HCT116 (cell line): ENCODE data around the gene PCCB. TPM values are rescaled to one million over a fixed set of nuclear protein-coding genes. Genes with fewer than 3 reads are reported as not detected.

ENCODE experiments used
- ATAC-seq: fragments of 200-7000 bp; cut with Tn5 transposase; 2 replicates; pipeline ENCODE4 v1.9.1; 2020; ENCODE audit warnings: mild to moderate bottlenecking, moderate library complexity
- BruUV-seq: library from RNA; stranded (reverse); fragments of 400-500 nt; replicated peaks from 2 replicates; lab custom pipeline; 2021; lab: Mats Ljungman, UMichigan
- CTCF ChIA-PET: fragments of 300-600 bp; sonication (Branson Sonifier 250); formaldehyde crosslinking; loops from one replicate; lab custom pipeline; 2021; ENCODE audit warnings: antibody characterized with exemption; lab: Charles Lee
- POLR2A ChIA-PET: fragments of 300-600, 350-600 bp; sonication (Branson Sonifier 250); formaldehyde crosslinking; loops from one replicate; lab custom pipeline; 2021; ENCODE audit warnings: antibody characterized with exemption; lab: Charles Lee
- RAD21 ChIA-PET, 2 experiments: fragments of 300-600 bp; sonication (Branson Sonifier 250); formaldehyde crosslinking; loops; one replicate each; lab custom pipeline; 2023; ENCODE audit warnings: low total read pairs in 2 of 2; ENCODE audit not compliant: uncharacterized antibody in 2 of 2, unreplicated experiment in 2 of 2, low non-redundant PET in 1 of 2; lab: Charles Lee
- DNase-seq: peaks from one replicate; pipeline ENCODE4 v3.0.0-alpha.2; 2010; ENCODE audit warnings: low read depth, low spot score
- H2AFZ ChIP-seq: fragments of 200-600 bp; shearing (Covaris generic), sonication (generic); 2 replicates; pipeline ENCODE4 v1.6.1; 2017; ENCODE audit warnings: low read depth, mixed run types, mixed read lengths, antibody characterized with exemption, low read length; ENCODE audit not compliant: poor library complexity, severe bottlenecking
- H3K27ac ChIP-seq: 2 replicates; pipeline ENCODE4 v1.5.1; 2012; ENCODE audit warnings: low read depth, low read length
- H3K27me3 ChIP-seq: fragments of 200-600 bp; sonication (generic); 2 replicates; pipeline ENCODE4 v1.6.1; 2016; ENCODE audit warnings: mixed run types, low read length, mixed read lengths; ENCODE audit not compliant: insufficient read depth
- H3K36me3 ChIP-seq, 2 experiments: fragments of 200-500 bp in 1 of 2; fragments of 200-600 bp in 1 of 2; sonication (Bioruptor generic) in 1 of 2; sonication (generic) in 1 of 2; 2 replicates each; pipeline versions ENCODE4 v1.5.1 to v1.6.1; 2014 to 2016; ENCODE audit warnings: low read length in 2 of 2, inconsistent platforms in 1 of 2, mixed read lengths in 1 of 2, mixed run types in 1 of 2; ENCODE audit not compliant: insufficient read depth in 2 of 2, control insufficient read depth in 1 of 2
- H3K4me1 ChIP-seq, 2 experiments: fragments of 200-600 bp in 1 of 2; sonication (generic) in 1 of 2; 2 replicates each; pipeline versions ENCODE4 v1.5.1 to v1.6.1; 2012 to 2017; ENCODE audit warnings: low read length in 2 of 2, inconsistent platforms in 1 of 2, mild to moderate bottlenecking in 1 of 2, mixed read lengths in 1 of 2, mixed run types in 1 of 2, moderate library complexity in 1 of 2; ENCODE audit not compliant: insufficient read depth in 2 of 2, control insufficient read depth in 1 of 2
- H3K4me2 ChIP-seq: fragments of 200-600 bp; sonication (generic); 2 replicates; pipeline ENCODE4 v1.6.1; 2017; ENCODE audit warnings: mixed run types, low read length, mixed read lengths
- H3K4me3 ChIP-seq, 2 experiments: fragments of 200-600 bp in 1 of 2; sonication (generic) in 1 of 2; replicated peaks in 1 of 2; 2 replicates each; pipeline ENCODE4 v1.5.1; 2011 to 2016; ENCODE audit warnings: low read length in 2 of 2, control low read depth in 1 of 2, low read depth in 1 of 2, mild to moderate bottlenecking in 1 of 2, mixed read lengths in 1 of 2, mixed run types in 1 of 2
- H3K79me2 ChIP-seq: fragments of 200-600 bp; sonication (generic); 2 replicates; pipeline ENCODE4 v1.6.1; 2017; ENCODE audit warnings: mild to moderate bottlenecking, mixed run types, low read length, moderate library complexity, mixed read lengths; ENCODE audit not compliant: insufficient read depth
- H3K9ac ChIP-seq: fragments of 200-600 bp; sonication (generic); 2 replicates; pipeline ENCODE4 v1.6.1; 2016; ENCODE audit warnings: low read length, mixed read lengths
- H3K9me2 ChIP-seq: fragments of 200-600 bp; sonication (generic), shearing (Covaris generic); 2 replicates; pipeline ENCODE4 v1.6.1; 2017; ENCODE audit warnings: mixed run types, mild to moderate bottlenecking, moderate library complexity; ENCODE audit not compliant: insufficient read depth
- H3K9me3 ChIP-seq, 2 experiments: fragments of 200-500 bp in 1 of 2; fragments of 200-600 bp in 1 of 2; sonication (Bioruptor generic) in 1 of 2; sonication (generic) in 1 of 2; 2 replicates each; pipeline ENCODE4 v1.6.1; 2014 to 2017; ENCODE audit warnings: low read length in 2 of 2, mixed read lengths in 2 of 2, inconsistent platforms in 1 of 2, low read depth in 1 of 2, mild to moderate bottlenecking in 1 of 2, mixed run types in 1 of 2, moderate library complexity in 1 of 2; ENCODE audit not compliant: control insufficient read depth in 1 of 2, insufficient read depth in 1 of 2
- H4K20me1 ChIP-seq: fragments of 200-600 bp; sonication (generic), shearing (Covaris generic); 2 replicates; pipeline ENCODE4 v1.6.1; 2017; ENCODE audit warnings: mixed run types, mild to moderate bottlenecking, moderate library complexity; ENCODE audit not compliant: insufficient read depth
- CEBPB ChIP-seq: IDR thresholded peaks from 2 replicates; pipeline ENCODE4 v1.6.1; 2012; ENCODE audit warnings: low read depth
- EGR1 ChIP-seq: IDR thresholded peaks from 2 replicates; pipeline ENCODE4 v1.6.1; 2012; ENCODE audit warnings: low read depth
- ELF1 ChIP-seq: IDR thresholded peaks from 2 replicates; pipeline ENCODE4 v1.6.1; 2012; ENCODE audit warnings: low read depth, borderline replicate concordance
- EZH2 ChIP-seq: fragments of 200-600 bp; sonication (generic); IDR thresholded peaks from 2 replicates; pipeline ENCODE4 v1.6.1; 2017; ENCODE audit warnings: antibody characterized with exemption, mixed run types
- FOSL1 ChIP-seq: IDR thresholded peaks from 2 replicates; pipeline ENCODE4 v1.6.1; 2012; ENCODE audit warnings: low read depth
- POLR2A ChIP-seq: IDR thresholded peaks from 2 replicates; pipeline ENCODE4 v1.7.0; 2011; ENCODE audit warnings: borderline replicate concordance; ENCODE audit not compliant: insufficient read depth, insufficient read length; ENCODE audit errors: extremely low read depth
- POLR2AphosphoS5 ChIP-seq: IDR thresholded peaks from 2 replicates; pipeline ENCODE4 v1.6.1; 2011; ENCODE audit warnings: mild to moderate bottlenecking, low read depth, low read length, moderate library complexity
- SIN3A ChIP-seq: IDR thresholded peaks from 2 replicates; pipeline ENCODE4 v1.6.1; 2012; ENCODE audit warnings: low read depth
- SP1 ChIP-seq: IDR thresholded peaks from 2 replicates; pipeline ENCODE4 v1.6.1; 2012; ENCODE audit warnings: low read depth
- TCF7L2 ChIP-seq: IDR thresholded peaks from 2 replicates; pipeline ENCODE4 v1.7.0; 2011; ENCODE audit warnings: borderline replicate concordance, inconsistent platforms; ENCODE audit not compliant: insufficient read depth, insufficient read length; ENCODE audit errors: extremely low read depth
- YY1 ChIP-seq: IDR thresholded peaks from 2 replicates; pipeline ENCODE4 v1.6.1; 2011; ENCODE audit warnings: low read length, low read depth, moderate library complexity, mild to moderate bottlenecking; ENCODE audit not compliant: insufficient replicate concordance; ENCODE audit errors: extremely low read depth
- ZFX ChIP-seq: fragments of 450-650 bp; IDR thresholded peaks from 2 replicates; pipeline ENCODE4 v1.6.1; 2017
- ZNF274 ChIP-seq: fragments of 200-500 bp; sonication (Bioruptor generic); IDR thresholded peaks from 2 replicates; pipeline ENCODE4 v1.6.1; 2014; ENCODE audit warnings: mild to moderate bottlenecking, low read depth, low read length, inconsistent platforms
- intact Hi-C: fragments of 100-400 bp; cut with micrococcal nuclease; formaldehyde crosslinking; loops from 2 replicates; pipeline ENCODE4 v1.10.0; 2022
- total RNA-seq: library from RNA; stranded (reverse); gene quantifications from one replicate; pipeline ENCODE4 v1.2.1, GENCODE V29; 2021; ENCODE audit not compliant: unreplicated experiment
- TF ChIP-seq, protein P1 (sequence below), 3 experiments: fragments of 200-600 bp in 1 of 3; sonication (generic) in 1 of 3; IDR thresholded peaks in 2 of 3; conservative IDR thresholded peaks in 1 of 3; 2 replicates each; pipeline ENCODE4 v1.5.1; 2012 to 2017; ENCODE audit warnings: low read depth in 2 of 3, low read length in 2 of 3, antibody characterized with exemption in 1 of 3, borderline replicate concordance in 1 of 3, control low read depth in 1 of 3, mild to moderate bottlenecking in 1 of 3, mixed read lengths in 1 of 3, mixed run types in 1 of 3, moderate library complexity in 1 of 3; ENCODE audit not compliant: insufficient read depth in 1 of 3
- TF ChIP-seq, protein P2 (sequence below): IDR thresholded peaks from 2 replicates; pipeline ENCODE4 v1.6.1; 2012
- TF ChIP-seq, protein P3 (sequence below): IDR thresholded peaks from 2 replicates; pipeline ENCODE4 v1.6.1; 2012; ENCODE audit warnings: low read depth

Gene PCCB
- total RNA-seq, 1 experiment from 2014 or later: 48.9 TPM

- BruUV-seq: no TSS peak
- no peak for DNase-seq
- CTCF ChIA-PET: no interaction called here
- Histone ChIP-seq H3K27ac (no peak overlapping the region), H3K9me2 (no peaks in the 10 kb centered on the region), H3K9me3 (no peaks in the 10 kb centered on the region), H2AFZ (no peak overlapping the region), H3K9ac (no peak overlapping the region), H3K79me2 (no peaks in the 10 kb centered on the region), H3K4me2 (no peak overlapping the region), H3K27me3 (no peaks in the 10 kb centered on the region; the same call in 1 of the 2 replicates), H3K36me3 (no peaks in the 10 kb centered on the region), H4K20me1 (no peaks in the 10 kb centered on the region), H3K4me3 (no peak overlapping the region), H3K4me1 (no peaks in the 10 kb centered on the region)
- intact Hi-C loops: no loop called here
- ATAC-seq: no peak
- POLR2A ChIA-PET: no interaction called here
- TF ChIP-seq POLR2A (no peak), ZFX (no peak)
- RAD21 ChIA-PET: no interaction called here
Measured at GRCh38 chr3:136232413-136232812, 17.7 kb upstream of the PCCB start.

DNA sequence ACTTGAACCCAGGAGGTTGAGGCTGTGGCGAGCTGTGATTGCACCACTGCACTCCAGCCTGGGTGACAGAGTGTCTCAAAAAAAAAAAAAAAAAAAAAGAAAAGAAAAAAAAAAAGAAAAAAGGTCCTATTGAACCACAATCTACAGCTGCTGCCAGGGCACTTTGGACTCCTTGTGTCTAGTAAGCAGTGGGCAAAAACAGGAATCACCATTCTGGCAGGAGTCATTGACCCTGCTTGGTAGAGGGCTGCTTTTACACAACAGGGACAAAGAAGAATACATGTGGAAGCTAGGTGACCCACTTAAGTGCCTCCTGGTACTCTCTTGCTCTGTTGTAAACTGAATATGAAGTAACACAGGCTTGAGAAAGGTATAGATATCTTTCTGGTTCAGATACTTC is 14.6 kb upstream of the PCCB start:
- RAD21 ChIA-PET: no interaction called here
- no peaks in the 10 kb centered on the region for H4K20me1 ChIP-seq
- no peak overlapping the region for H3K9ac ChIP-seq
- intact Hi-C loops: no loop called here
- ATAC-seq: no peak
- H3K9me3 ChIP-seq: no peaks in the 10 kb centered on the region
- H3K79me2 ChIP-seq: no peaks in the 10 kb centered on the region
- POLR2A ChIA-PET: no interaction called here
- H3K4me2 ChIP-seq: no peak overlapping the region
- H3K27ac ChIP-seq: no peak overlapping the region
- TF ChIP-seq, protein P1, sequence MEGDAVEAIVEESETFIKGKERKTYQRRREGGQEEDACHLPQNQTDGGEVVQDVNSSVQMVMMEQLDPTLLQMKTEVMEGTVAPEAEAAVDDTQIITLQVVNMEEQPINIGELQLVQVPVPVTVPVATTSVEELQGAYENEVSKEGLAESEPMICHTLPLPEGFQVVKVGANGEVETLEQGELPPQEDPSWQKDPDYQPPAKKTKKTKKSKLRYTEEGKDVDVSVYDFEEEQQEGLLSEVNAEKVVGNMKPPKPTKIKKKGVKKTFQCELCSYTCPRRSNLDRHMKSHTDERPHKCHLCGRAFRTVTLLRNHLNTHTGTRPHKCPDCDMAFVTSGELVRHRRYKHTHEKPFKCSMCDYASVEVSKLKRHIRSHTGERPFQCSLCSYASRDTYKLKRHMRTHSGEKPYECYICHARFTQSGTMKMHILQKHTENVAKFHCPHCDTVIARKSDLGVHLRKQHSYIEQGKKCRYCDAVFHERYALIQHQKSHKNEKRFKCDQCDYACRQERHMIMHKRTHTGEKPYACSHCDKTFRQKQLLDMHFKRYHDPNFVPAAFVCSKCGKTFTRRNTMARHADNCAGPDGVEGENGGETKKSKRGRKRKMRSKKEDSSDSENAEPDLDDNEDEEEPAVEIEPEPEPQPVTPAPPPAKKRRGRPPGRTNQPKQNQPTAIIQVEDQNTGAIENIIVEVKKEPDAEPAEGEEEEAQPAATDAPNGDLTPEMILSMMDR (IDR thresholded peaks at IDR 0.05 in 2 of 3, conservative IDR thresholded peaks at IDR 0.05 in 1 of 3; ENCODE audit: borderline replicate concordance in 1 of 3, insufficient read depth in 1 of 3, low read depth in 2 of 3, low read length in 2 of 3): no peak
- TF ChIP-seq FOSL1: no peak
- no peak for TF ChIP-seq ELF1
- no peak for TF ChIP-seq ZNF274
- TF ChIP-seq SP1: no peak
- no peak for TF ChIP-seq EGR1
- TF ChIP-seq EZH2: no peak
- TF ChIP-seq, protein P2, sequence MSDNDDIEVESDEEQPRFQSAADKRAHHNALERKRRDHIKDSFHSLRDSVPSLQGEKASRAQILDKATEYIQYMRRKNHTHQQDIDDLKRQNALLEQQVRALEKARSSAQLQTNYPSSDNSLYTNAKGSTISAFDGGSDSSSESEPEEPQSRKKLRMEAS: no peak
- no peak for TF ChIP-seq CEBPB
- TF ChIP-seq, protein P3, sequence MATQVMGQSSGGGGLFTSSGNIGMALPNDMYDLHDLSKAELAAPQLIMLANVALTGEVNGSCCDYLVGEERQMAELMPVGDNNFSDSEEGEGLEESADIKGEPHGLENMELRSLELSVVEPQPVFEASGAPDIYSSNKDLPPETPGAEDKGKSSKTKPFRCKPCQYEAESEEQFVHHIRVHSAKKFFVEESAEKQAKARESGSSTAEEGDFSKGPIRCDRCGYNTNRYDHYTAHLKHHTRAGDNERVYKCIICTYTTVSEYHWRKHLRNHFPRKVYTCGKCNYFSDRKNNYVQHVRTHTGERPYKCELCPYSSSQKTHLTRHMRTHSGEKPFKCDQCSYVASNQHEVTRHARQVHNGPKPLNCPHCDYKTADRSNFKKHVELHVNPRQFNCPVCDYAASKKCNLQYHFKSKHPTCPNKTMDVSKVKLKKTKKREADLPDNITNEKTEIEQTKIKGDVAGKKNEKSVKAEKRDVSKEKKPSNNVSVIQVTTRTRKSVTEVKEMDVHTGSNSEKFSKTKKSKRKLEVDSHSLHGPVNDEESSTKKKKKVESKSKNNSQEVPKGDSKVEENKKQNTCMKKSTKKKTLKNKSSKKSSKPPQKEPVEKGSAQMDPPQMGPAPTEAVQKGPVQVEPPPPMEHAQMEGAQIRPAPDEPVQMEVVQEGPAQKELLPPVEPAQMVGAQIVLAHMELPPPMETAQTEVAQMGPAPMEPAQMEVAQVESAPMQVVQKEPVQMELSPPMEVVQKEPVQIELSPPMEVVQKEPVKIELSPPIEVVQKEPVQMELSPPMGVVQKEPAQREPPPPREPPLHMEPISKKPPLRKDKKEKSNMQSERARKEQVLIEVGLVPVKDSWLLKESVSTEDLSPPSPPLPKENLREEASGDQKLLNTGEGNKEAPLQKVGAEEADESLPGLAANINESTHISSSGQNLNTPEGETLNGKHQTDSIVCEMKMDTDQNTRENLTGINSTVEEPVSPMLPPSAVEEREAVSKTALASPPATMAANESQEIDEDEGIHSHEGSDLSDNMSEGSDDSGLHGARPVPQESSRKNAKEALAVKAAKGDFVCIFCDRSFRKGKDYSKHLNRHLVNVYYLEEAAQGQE: no peak
- TF ChIP-seq POLR2AphosphoS5: no peak
- TF ChIP-seq TCF7L2: no peak
- TF ChIP-seq POLR2A: no peak
- TF ChIP-seq YY1: no peak
- no peak for TF ChIP-seq SIN3A
- TF ChIP-seq, all 23 proteins: peak for 0
- H3K4me3 ChIP-seq: no peak overlapping the region
- no peaks in the 10 kb centered on the region for H3K9me2 ChIP-seq
- CTCF ChIA-PET: no interaction called here
- H3K36me3 ChIP-seq: no peaks in the 10 kb centered on the region
- H2AFZ ChIP-seq: no peak overlapping the region
- DNase-seq: no peak
- no TSS peak for BruUV-seq
- H3K4me1 ChIP-seq: no peaks in the 10 kb centered on the region
- H3K27me3 ChIP-seq: peaks cover 6% of the 10 kb centered on the region; the same call in 1 of the 2 replicates
